HUES6 (cell line): Measurements from ENCODE around the gene S100Z.
"Not testable (repeated sequence)": the region's sequence is repeated elsewhere in the genome, so short reads cannot be mapped to it uniquely, and the experiment has no call there.

Experiments
- H3K27ac ChIP-seq: 2 replicates; pipeline ENCODE4 v1.7.0; 2013; ENCODE audit warnings: low read depth, mild to moderate bottlenecking, low read length, inconsistent platforms
- H3K27me3 ChIP-seq: 2 replicates; pipeline ENCODE4 v1.6.1; 2013; ENCODE audit warnings: low read length; ENCODE audit not compliant: control insufficient read depth, insufficient read depth
- H3K36me3 ChIP-seq: 2 replicates; pipeline ENCODE4 v1.6.1; 2013; ENCODE audit warnings: low read length; ENCODE audit not compliant: control insufficient read depth, insufficient read depth
- H3K4me1 ChIP-seq: 2 replicates; pipeline ENCODE4 v1.6.1; 2013; ENCODE audit warnings: low read length; ENCODE audit not compliant: control insufficient read depth, insufficient read depth
- H3K4me3 ChIP-seq: 2 replicates; pipeline ENCODE4 v1.5.1; 2013; ENCODE audit warnings: low read depth, low read length
- H3K9ac ChIP-seq: one replicate; pipeline ENCODE4 v1.6.1; 2013; ENCODE audit warnings: mild to moderate bottlenecking, low read length
- H3K9me3 ChIP-seq: 2 replicates; pipeline ENCODE4 v1.6.1; 2013; ENCODE audit warnings: low read depth, low read length; ENCODE audit not compliant: control insufficient read depth, insufficient read depth

The S100Z gene

GRCh38 chr5:76930083-76930482, 80.3 kb downstream of the S100Z start:
- H3K27me3 ChIP-seq = no peaks in the 10 kb centered on the region
- H3K4me1 ChIP-seq = peaks cover 13% of the 10 kb centered on the region
- no peak overlapping the region for H3K27ac ChIP-seq
- H3K9ac ChIP-seq = no peak overlapping the region
- H3K36me3 ChIP-seq = no peaks in the 10 kb centered on the region
- 0 out of 2 replicates have a peak, but pooled peaks cover 6% of the 10 kb centered on the region for H3K9me3 ChIP-seq
- H3K4me3 ChIP-seq = no peak overlapping the region

GRCh38 chr5:76938177-76938576, 88.4 kb downstream of the S100Z start:
- no peak overlapping the region for H3K4me3 ChIP-seq
- no peak overlapping the region for H3K9ac ChIP-seq
- H3K4me1 ChIP-seq = no peaks in the 10 kb centered on the region
- H3K9me3 ChIP-seq = 0 out of 2 replicates have a peak, but pooled peaks cover 6% of the 10 kb centered on the region
- no peaks in the 10 kb centered on the region for H3K27me3 ChIP-seq
- H3K27ac ChIP-seq = no peak overlapping the region
- H3K36me3 ChIP-seq = no peaks in the 10 kb centered on the region

GRCh38 chr5:76941000-76941399, 91.2 kb downstream of the S100Z start:
- Histone ChIP-seq H3K27me3 (no peaks in the 10 kb centered on the region), H3K36me3 (no peaks in the 10 kb centered on the region), H3K27ac (no peak overlapping the region)

GRCh38 chr5:76941442-76941841, 91.6 kb downstream of the S100Z start:
- H3K9me3 ChIP-seq = no peaks in the 10 kb centered on the region
- H3K27ac ChIP-seq = no peak overlapping the region
- no peaks in the 10 kb centered on the region for H3K27me3 ChIP-seq
- no peak overlapping the region for H3K9ac ChIP-seq
- H3K4me1 ChIP-seq = no peaks in the 10 kb centered on the region
- H3K4me3 ChIP-seq = no peak overlapping the region
- no peaks in the 10 kb centered on the region for H3K36me3 ChIP-seq

More at GRCh38 chr5:76941000-76941399, 91.2 kb downstream of the S100Z start:
- no peaks in the 10 kb centered on the region for H3K4me1 ChIP-seq
- H3K9ac ChIP-seq = no peak overlapping the region
- no peak overlapping the region for H3K4me3 ChIP-seq
- H3K9me3 ChIP-seq = no peaks in the 10 kb centered on the region

- Histone ChIP-seq H3K27ac (no peak overlapping the region), H3K36me3 (no peaks in the 10 kb centered on the region), H3K27me3 (no peaks in the 10 kb centered on the region), H3K4me3 (no peak overlapping the region), H3K9ac (no peak overlapping the region), H3K4me1 (no peaks in the 10 kb centered on the region), H3K9me3 (no peaks in the 10 kb centered on the region)
Observed at GRCh38 chr5:76942581-76942980, 92.8 kb downstream of the S100Z start.

- Histone ChIP-seq H3K27me3 (no peaks in the 10 kb centered on the region), H3K36me3 (no peaks in the 10 kb centered on the region), H3K4me1 (no peaks in the 10 kb centered on the region), H3K27ac (no peak overlapping the region), H3K9me3 (no peaks in the 10 kb centered on the region), H3K4me3 (no peak overlapping the region), H3K9ac (no peak overlapping the region)
Observed at GRCh38 chr5:76943006-76943405, 93.2 kb downstream of the S100Z start.

GRCh38 chr5:76944638-76945037, 94.8 kb downstream of the S100Z start:
- Histone ChIP-seq H3K9ac (no peak overlapping the region), H3K4me3 (no peak overlapping the region), H3K27ac (no peak overlapping the region), H3K9me3 (no peaks in the 10 kb centered on the region), H3K36me3 (no peaks in the 10 kb centered on the region), H3K27me3 (no peaks in the 10 kb centered on the region), H3K4me1 (no peaks in the 10 kb centered on the region)

GRCh38 chr5:76945238-76945637, 95.4 kb downstream of the S100Z start:
- H3K27ac ChIP-seq, H3K4me1 ChIP-seq, H3K27me3 ChIP-seq, H3K4me3 ChIP-seq, H3K9ac ChIP-seq, H3K9me3 ChIP-seq, H3K36me3 ChIP-seq: not testable (repeated sequence)

GRCh38 chr5:76946090-76946489, 96.3 kb downstream of the S100Z start:
- Histone ChIP-seq H3K4me3 (no peak overlapping the region), H3K27me3 (peaks cover 1% of the 10 kb centered on the region), H3K9me3 (no peaks in the 10 kb centered on the region), H3K36me3 (no peaks in the 10 kb centered on the region), H3K9ac (no peak overlapping the region), H3K27ac (no peak overlapping the region), H3K4me1 (no peaks in the 10 kb centered on the region)

- H3K27ac ChIP-seq = no peak overlapping the region
- H3K4me1 ChIP-seq = no peaks in the 10 kb centered on the region
- no peak overlapping the region for H3K4me3 ChIP-seq
- no peaks in the 10 kb centered on the region for H3K36me3 ChIP-seq
- H3K9me3 ChIP-seq = no peaks in the 10 kb centered on the region
- H3K27me3 ChIP-seq = peaks cover 11% of the 10 kb centered on the region
- no peak overlapping the region for H3K9ac ChIP-seq
Observed at GRCh38 chr5:76947082-76947503, 97.3 kb downstream of the S100Z start.

- no peaks in the 10 kb centered on the region for H3K36me3 ChIP-seq
- peak within 1 kb of the TSS; percentile 20 for H3K9ac ChIP-seq
- H3K27ac ChIP-seq = no peak within 1 kb of the TSS
- peaks cover 54% of the 10 kb centered on the region for H3K27me3 ChIP-seq
- H3K4me3 ChIP-seq = peak within 1 kb of the TSS; percentile 61
- no peaks in the 10 kb centered on the region for H3K9me3 ChIP-seq
- 0 out of 2 replicates have a peak, but pooled peaks cover 3% of the 10 kb centered on the region for H3K4me1 ChIP-seq
Observed at GRCh38 chr5:76952795-76953536, 103.2 kb downstream of the S100Z start, which contains the start of gene CRHBP. Gene CRHBP (plus strand): TSS chr5:76953045. CDS start chr5:76953135, 90 bp downstream.
